Stimulated activated CD4-positive, alpha-beta T cell treated with anti-CD3 and anti-CD28 coated beads, TNF-alpha, amount 100 ng/mL, for 48 hours (primary cell): Measurements from ENCODE around the gene NSD2.
"Not testable (repeated sequence)": the region's sequence is repeated elsewhere in the genome, so short reads cannot be mapped to it uniquely, and the experiment has no call there.

ENCODE experiments used
- DNase-seq, 3 donors: peaks; one replicate each; pipeline ENCODE4 v3.0.0-alpha.2; 2020; ENCODE audit warnings: low read depth in 3 of 3

NSD2 gene

GRCh38 chr4:1899149-1900086 lies 28.2 kb downstream of the NSD2 start:
- DNase-seq: peak; percentile 50 to 65 (median 61)

GRCh38 chr4:1900087-1900433 lies 28.9 kb downstream of the NSD2 start:
- DNase-seq: no peak

- DNase-seq: no peak
These were observed 29.4 kb downstream of the NSD2 start for GRCh38 chr4:1900624-1901023.

- DNase-seq: no peak
These were observed 29.9 kb downstream of the NSD2 start for GRCh38 chr4:1901127-1901526.

GRCh38 chr4:1902243-1902642 lies 31.1 kb downstream of the NSD2 start:
- no peak for DNase-seq

- DNase-seq: no peak
These were observed 31.8 kb downstream of the NSD2 start for GRCh38 chr4:1903035-1903434.

GRCh38 chr4:1904042-1904441 lies 32.8 kb downstream of the NSD2 start:
- DNase-seq: no peak

GRCh38 chr4:1907848-1908525 lies 36.8 kb downstream of the NSD2 start:
- DNase-seq: no peak

GRCh38 chr4:1909696-1910095 lies 38.5 kb downstream of the NSD2 start:
- DNase-seq: not testable (repeated sequence)

GRCh38 chr4:1910643-1911042 lies 39.5 kb downstream of the NSD2 start:
- no peak for DNase-seq

GRCh38 chr4:1911316-1911715 lies 40.1 kb downstream of the NSD2 start:
- not testable (repeated sequence) for DNase-seq

- no peak for DNase-seq
These were observed 51.6 kb downstream of the NSD2 start for GRCh38 chr4:1922821-1923220.

GRCh38 chr4:1927675-1928074 lies 56.5 kb downstream of the NSD2 start:
- DNase-seq: no peak

GRCh38 chr4:1928356-1929239 lies 57.4 kb downstream of the NSD2 start:
- no peak for DNase-seq

GRCh38 chr4:1932736-1933135 lies 61.5 kb downstream of the NSD2 start:
- DNase-seq: no peak

GRCh38 chr4:1933700-1934099 lies 62.5 kb downstream of the NSD2 start:
- no peak for DNase-seq

GRCh38 chr4:1937550-1937949 lies 66.4 kb downstream of the NSD2 start:
- no peak for DNase-seq

- no peak for DNase-seq
These were observed 66.8 kb downstream of the NSD2 start for GRCh38 chr4:1938027-1938426.

- no peak for DNase-seq
These were observed 68.7 kb downstream of the NSD2 start for GRCh38 chr4:1939664-1940509.

- DNase-seq: no peak
These were observed 69.4 kb downstream of the NSD2 start for GRCh38 chr4:1940566-1940965.

- no peak for DNase-seq
These were observed 72.7 kb downstream of the NSD2 start for GRCh38 chr4:1943928-1944327.
